Keratinocyte (primary cell): ENCODE data around the gene CISTR. TPM values are rescaled to one million over a fixed set of nuclear protein-coding genes. Genes with fewer than 3 reads are reported as not detected.

Experiments
- DNase-seq: peaks from one replicate; pipeline ENCODE4 v3.0.0-alpha.2; 2011; ENCODE audit warnings: low read depth, missing footprints, low spot score
- FAIRE-seq: peaks from 2 replicates; lab custom pipeline; 2011; peaks lifted over from hg19 to GRCh38; lab: Jason Lieb, UNC
- H2AFZ ChIP-seq: 2 replicates; pipeline ENCODE4 v1.6.0; 2012; ENCODE audit warnings: low read length, control low read depth, inconsistent platforms; ENCODE audit not compliant: control insufficient read depth
- H3K27ac ChIP-seq: 2 replicates; pipeline ENCODE4 v1.5.1; 2011; ENCODE audit warnings: low read length; ENCODE audit not compliant: control insufficient read depth, insufficient read depth
- H3K27me3 ChIP-seq: 3 replicates; pipeline ENCODE4 v1.6.0; 2011; ENCODE audit warnings: low read length; ENCODE audit not compliant: control insufficient read depth, insufficient read depth; ENCODE audit errors: extremely low read depth
- H3K36me3 ChIP-seq, 2 experiments: 2 replicates in 1 of 2; 3 replicates in 1 of 2; pipeline ENCODE4 v1.5.1; 2011; ENCODE audit warnings: low read length in 2 of 2, mild to moderate bottlenecking in 1 of 2; ENCODE audit not compliant: control insufficient read depth in 2 of 2, insufficient read depth in 2 of 2; ENCODE audit errors: extremely low read depth in 1 of 2
- H3K4me1 ChIP-seq: 3 replicates; pipeline ENCODE4 v1.5.1; 2011; ENCODE audit warnings: low read length; ENCODE audit not compliant: control insufficient read depth, insufficient read depth; ENCODE audit errors: extremely low read depth
- H3K4me2 ChIP-seq: 3 replicates; pipeline ENCODE4 v1.6.0; 2011; ENCODE audit warnings: low read depth, low read length; ENCODE audit not compliant: control insufficient read depth, insufficient read depth; ENCODE audit errors: extremely low read depth
- H3K4me3 ChIP-seq, 3 experiments: fragments of 200-600 bp in 1 of 3; sonication (generic) in 1 of 3; 2 replicates in 2 of 3; 3 replicates in 1 of 3; pipeline ENCODE4 v1.5.1; 2011 to 2016; ENCODE audit warnings: low read length in 3 of 3, mild to moderate bottlenecking in 3 of 3, control low read depth in 2 of 3, inconsistent platforms in 1 of 3, low read depth in 1 of 3, mixed read lengths in 1 of 3, mixed run types in 1 of 3, moderate library complexity in 1 of 3; ENCODE audit not compliant: control insufficient read depth in 2 of 3, insufficient read depth in 2 of 3; ENCODE audit errors: extremely low read depth in 1 of 3
- H3K79me2 ChIP-seq: 2 replicates; pipeline ENCODE4 v1.6.0; 2012; ENCODE audit warnings: low read length; ENCODE audit not compliant: control insufficient read depth, insufficient read depth
- H3K9ac ChIP-seq: 3 replicates; pipeline ENCODE4 v1.6.0; 2011; ENCODE audit warnings: low read length; ENCODE audit not compliant: control insufficient read depth, insufficient read depth; ENCODE audit errors: extremely low read depth
- H3K9me1 ChIP-seq: 3 replicates; pipeline ENCODE4 v1.6.0; 2011; ENCODE audit warnings: low read length; ENCODE audit not compliant: control insufficient read depth, insufficient read depth; ENCODE audit errors: extremely low read depth
- H3K9me3 ChIP-seq: 2 replicates; pipeline ENCODE4 v1.5.1; 2012; ENCODE audit warnings: low read depth, low read length; ENCODE audit not compliant: control insufficient read depth
- H4K20me1 ChIP-seq: 3 replicates; pipeline ENCODE4 v1.6.0; 2011; ENCODE audit warnings: low read length; ENCODE audit not compliant: control insufficient read depth, insufficient read depth; ENCODE audit errors: extremely low read depth
- CTCF ChIP-seq, 3 experiments: IDR thresholded peaks in 1 of 3; conservative IDR thresholded peaks in 1 of 3; optimal IDR thresholded peaks in 1 of 3; 2 replicates in 2 of 3; 3 replicates in 1 of 3; pipeline versions ENCODE3 to v1.5.1; 2011; ENCODE audit warnings: low read length in 3 of 3, mild to moderate bottlenecking in 3 of 3, moderate library complexity in 2 of 3, control low read depth in 1 of 3, inconsistent platforms in 1 of 3; ENCODE audit not compliant: insufficient read depth in 2 of 3; ENCODE audit errors: extremely low read depth in 1 of 3
- EZH2 ChIP-seq: IDR thresholded peaks from one replicate; pipeline ENCODE4 v1.6.1; 2012; ENCODE audit warnings: inconsistent platforms, mild to moderate bottlenecking, low read length, moderate library complexity
- dilution Hi-C: fragments of 300-500 bp; cut with MboI; formaldehyde crosslinking; loops from one replicate; pipeline ENCODE4 v1.7.0; 2020; ENCODE audit warnings: low sequenced_read_pairs; ENCODE audit not compliant: extremely low pct_ligation_motif_present
- polyA plus RNA-seq, 5 experiments: library from polyadenylated mRNA; depleted of rRNA in 3 of 5; stranded (reverse) in 3 of 5; stranded (forward) in 1 of 5; unstranded in 1 of 5; fragments of >200 nt; gene quantifications; 1 replicate in 1 of 5; 2 replicates in 3 of 5; 3 replicates in 1 of 5; pipeline versions ENCODE4 v1.2.1 to v1.2.3, GENCODE V29; 2011 to 2012; ENCODE audit warnings: missing spikeins in 2 of 5, low read depth in 1 of 5, low replicate concordance in 1 of 5

Gene CISTR
- polyA plus RNA-seq, 1 donor (not counting 4 experiments of a cell fraction or from before 2014, with no cell fraction given), result not detected

GRCh38 chr12:53755451-53755891, 3.7 kb upstream of the CISTR start:
- no peak for DNase-seq
- H3K4me1 ChIP-seq, result peaks cover 5% of the 10 kb centered on the region
- no peak overlapping the region for H3K27ac ChIP-seq
- H3K4me3 ChIP-seq, result no peak overlapping the region
- peaks cover 56% of the 10 kb centered on the region for H3K27me3 ChIP-seq
- H3K36me3 ChIP-seq, result no peaks in the 10 kb centered on the region
- H3K9me3 ChIP-seq, result no peaks in the 10 kb centered on the region
- H3K9me1 ChIP-seq, result no peaks in the 10 kb centered on the region
- H4K20me1 ChIP-seq, result no peaks in the 10 kb centered on the region
- no peaks in the 10 kb centered on the region for H3K79me2 ChIP-seq
- dilution Hi-C loops, result loop anchor here (25.0 kb wide), 1 partner anchor 182 kb away; the partner anchor contains the start of gene HOXC13
- no peak overlapping the region for H3K4me2 ChIP-seq
- no peak overlapping the region for H2AFZ ChIP-seq
- no peak overlapping the region for H3K9ac ChIP-seq
- TF ChIP-seq EZH2 (no peak), CTCF (optimal IDR thresholded peaks at IDR 0.05 in 1 of 3, IDR thresholded peaks at IDR 0.05 in 1 of 3, conservative IDR thresholded peaks at IDR 0.05 in 1 of 3; ENCODE audit: extremely low read depth in 1 of 3, insufficient read depth in 2 of 3, low read length in 3 of 3) (peak in 1 of 3 experiments; percentile 11)
- FAIRE-seq, result no peak

- H3K27ac ChIP-seq, result no peak overlapping the region
- FAIRE-seq (no peak), DNase-seq (no peak)
These were observed 3.0 kb upstream of the CISTR start for GRCh38 chr12:53754633-53755264.

More at GRCh38 chr12:53754633-53755264, 3.0 kb upstream of the CISTR start:
- Histone ChIP-seq H3K79me2 (no peaks in the 10 kb centered on the region), H3K9me3 (no peaks in the 10 kb centered on the region), H3K27me3 (peaks cover 63% of the 10 kb centered on the region), H3K4me3 (no peak overlapping the region), H4K20me1 (no peaks in the 10 kb centered on the region), H3K4me1 (peaks cover 5% of the 10 kb centered on the region), H3K36me3 (no peaks in the 10 kb centered on the region), H3K9me1 (no peaks in the 10 kb centered on the region), H3K4me2 (no peak overlapping the region), H3K9ac (no peak overlapping the region), H2AFZ (no peak overlapping the region)
- TF ChIP-seq EZH2 (no peak), CTCF (optimal IDR thresholded peaks at IDR 0.05 in 1 of 3, IDR thresholded peaks at IDR 0.05 in 1 of 3, conservative IDR thresholded peaks at IDR 0.05 in 1 of 3; ENCODE audit: extremely low read depth in 1 of 3, insufficient read depth in 2 of 3, low read length in 3 of 3) (no peak)
- dilution Hi-C loops, result loop anchor here (25.0 kb wide), 1 partner anchor 183 kb away; the partner anchor contains the start of gene HOXC13
